CD4-positive, alpha-beta T cell treated with Interleukin-6 for 4 hours (primary cell): Measurements from ENCODE around the gene RANBP1.
A peak's percentile ranks its signal among the peaks of the same experiment; 100 is the strongest.
"Not testable (repeated sequence)": the region's sequence is repeated elsewhere in the genome, so short reads cannot be mapped to it uniquely, and the experiment has no call there.

ENCODE experiments used
- DNase-seq: peaks from one replicate; pipeline ENCODE4 v3.0.0-alpha.2; 2020; ENCODE audit warnings: mixed read lengths

The RANBP1 gene

DNA sequence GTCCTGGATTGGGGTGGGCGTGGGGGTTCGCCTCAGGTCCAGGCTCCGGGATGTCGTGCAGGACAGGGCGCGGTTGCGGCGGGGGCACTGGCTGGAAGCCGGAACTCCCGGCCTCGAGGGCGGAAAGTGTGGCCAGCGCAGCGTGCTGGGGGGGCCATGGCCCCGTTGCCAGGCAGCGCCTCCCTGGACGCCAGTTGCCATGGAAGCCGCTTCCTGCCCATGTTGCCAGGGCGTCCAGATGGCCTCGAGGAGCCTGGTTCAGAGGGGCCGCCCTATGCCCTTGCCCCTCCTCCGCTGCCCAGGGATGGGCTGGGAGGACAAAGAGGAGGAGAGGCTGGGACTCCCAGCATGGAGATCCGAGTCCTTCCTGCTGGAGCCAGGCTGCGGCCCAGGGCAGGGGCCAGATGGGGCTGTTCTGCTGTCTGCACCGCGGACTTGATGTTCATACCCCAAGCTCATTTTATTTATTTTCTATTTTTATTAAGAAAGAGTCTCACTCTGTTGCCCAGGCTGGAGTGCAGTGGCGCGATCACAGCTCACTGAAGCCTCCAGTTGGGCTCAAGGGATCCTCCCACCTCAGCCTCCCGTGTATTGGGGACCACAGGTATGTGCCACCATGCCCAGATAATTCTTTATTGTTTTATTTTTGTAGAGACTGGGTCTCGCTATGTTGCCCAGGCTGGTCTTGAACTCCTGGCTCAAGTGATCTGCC, 39.6 kb downstream of the RANBP1 start:
- DNase-seq: no peak

DNA sequence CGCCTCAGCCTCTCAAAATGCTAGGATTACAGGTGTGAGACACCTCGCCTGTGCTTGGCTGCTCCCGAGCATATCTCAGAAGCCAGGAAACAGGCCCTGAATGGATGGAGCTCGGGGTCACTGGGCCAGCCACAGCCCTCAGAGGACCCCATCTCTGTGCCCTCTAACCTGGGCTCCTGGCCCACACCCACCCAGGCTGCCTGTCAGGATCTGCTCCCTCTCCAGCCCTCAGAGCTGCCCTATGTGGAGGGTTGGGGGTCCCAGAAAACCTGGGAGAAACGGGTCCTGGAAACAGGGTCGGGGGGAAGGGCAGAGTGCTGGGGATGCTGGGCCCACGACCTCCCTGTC, 40.1 kb downstream of the RANBP1 start:
- no peak for DNase-seq

DNA sequence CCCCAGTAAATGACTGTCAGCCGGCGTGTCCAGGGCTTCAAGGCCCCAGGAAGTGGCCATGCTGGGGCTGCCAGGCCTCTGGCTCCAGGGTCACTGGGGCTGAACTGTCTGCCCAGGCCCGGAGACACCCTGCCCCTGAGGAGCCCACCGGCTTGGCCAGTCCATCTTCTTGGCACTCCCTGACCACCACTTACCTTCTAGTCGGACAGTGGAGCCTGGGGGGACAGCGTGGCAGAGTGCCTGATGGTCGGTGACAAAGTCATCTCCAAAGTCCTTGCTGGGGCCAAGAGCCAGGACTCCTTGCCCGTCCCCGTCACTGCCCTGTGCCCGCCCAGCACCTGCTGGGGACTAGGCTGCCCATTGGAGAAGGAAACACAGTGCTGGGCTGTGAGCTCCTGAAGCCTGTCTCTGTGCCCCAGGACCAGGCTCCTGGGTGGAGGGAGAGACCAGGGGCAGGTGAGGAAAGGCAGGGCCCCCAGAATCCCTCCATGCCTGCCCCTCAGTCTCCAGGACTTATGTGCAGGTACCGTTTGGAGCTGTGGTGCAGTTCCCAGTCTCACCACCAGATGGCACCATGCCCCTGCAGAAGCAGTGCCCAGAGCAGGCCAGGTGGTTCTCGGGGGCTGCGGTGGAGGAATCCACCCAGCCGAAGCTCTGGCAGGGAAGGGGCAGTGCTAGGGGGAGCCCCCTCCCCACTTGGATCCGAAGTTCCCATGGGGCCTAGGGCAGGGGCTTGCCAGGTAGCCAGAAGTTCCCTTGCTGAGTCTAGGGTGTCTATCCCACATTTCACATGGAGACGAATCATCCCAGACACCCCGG, 40.9 kb downstream of the RANBP1 start:
- peak; percentile 89 for DNase-seq

DNA sequence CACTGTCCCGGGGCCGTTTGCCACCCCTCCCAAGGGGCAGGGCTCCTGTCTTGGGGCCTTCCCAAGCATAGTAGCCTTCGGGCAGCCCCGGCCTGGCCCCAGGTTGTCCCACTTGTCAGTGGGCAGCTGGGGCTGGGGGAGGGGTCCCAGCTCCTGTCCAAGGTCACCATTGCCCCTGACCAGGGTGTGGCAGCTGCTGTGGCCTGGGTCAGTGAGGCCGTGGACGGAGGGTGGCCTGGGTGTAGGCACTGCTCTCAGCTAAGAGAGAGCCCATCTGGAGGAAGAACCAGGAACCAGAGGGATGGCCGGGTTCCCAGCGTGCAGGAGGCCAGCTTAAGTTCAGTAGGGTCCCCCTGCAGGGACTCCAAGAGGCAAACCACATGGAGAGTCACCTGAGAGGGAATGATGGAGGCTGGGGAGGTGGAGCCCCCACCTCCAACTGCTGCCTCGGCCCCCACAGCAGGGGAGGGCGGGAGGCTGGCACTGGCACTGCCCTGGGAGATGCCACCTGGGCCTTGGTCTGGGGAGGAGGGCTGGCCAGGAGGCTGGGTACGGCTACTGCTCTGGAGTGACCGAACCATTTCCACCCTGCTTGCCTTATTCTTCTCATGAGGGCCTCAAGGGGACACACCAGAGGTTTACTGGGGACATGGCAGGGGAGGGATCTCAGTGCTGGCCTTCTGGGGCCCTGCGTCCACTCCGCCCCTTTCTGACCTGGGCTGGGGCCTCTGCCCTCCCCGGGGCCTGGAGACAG, 41.7 kb downstream of the RANBP1 start:
- no peak for DNase-seq

DNA sequence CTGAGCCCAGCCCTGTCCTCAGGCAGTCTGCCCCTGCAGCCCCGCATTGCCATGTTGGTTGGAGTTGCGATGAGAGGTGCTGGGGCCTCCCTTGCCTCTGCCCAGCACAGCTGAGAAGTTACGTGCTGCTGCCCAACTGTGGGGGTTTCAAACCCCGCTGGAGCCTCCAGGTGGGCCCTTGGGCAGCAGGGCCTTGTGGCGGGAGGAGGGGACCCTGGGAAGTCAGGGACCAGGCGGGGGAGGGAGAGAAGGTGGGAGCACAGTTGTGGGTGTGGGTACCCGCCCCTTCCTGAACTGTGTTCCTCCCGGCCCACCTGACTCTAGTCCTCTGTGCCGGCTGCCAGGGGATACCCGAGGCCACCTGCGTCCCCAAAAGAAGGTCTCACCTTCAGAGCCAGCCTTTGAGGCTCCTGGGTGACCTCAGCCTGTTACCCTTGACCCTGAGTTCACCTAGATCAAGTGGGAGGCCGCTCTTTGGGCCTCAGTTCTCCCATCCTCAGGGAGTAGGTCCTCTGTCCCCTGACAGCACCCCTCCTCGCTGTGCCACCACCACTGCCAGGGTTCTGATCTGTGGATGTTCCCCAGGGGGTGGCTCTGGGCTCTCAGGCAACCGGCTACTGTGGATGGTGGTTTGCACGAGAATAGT, 42.6 kb downstream of the RANBP1 start:
- DNase-seq: no peak

DNA sequence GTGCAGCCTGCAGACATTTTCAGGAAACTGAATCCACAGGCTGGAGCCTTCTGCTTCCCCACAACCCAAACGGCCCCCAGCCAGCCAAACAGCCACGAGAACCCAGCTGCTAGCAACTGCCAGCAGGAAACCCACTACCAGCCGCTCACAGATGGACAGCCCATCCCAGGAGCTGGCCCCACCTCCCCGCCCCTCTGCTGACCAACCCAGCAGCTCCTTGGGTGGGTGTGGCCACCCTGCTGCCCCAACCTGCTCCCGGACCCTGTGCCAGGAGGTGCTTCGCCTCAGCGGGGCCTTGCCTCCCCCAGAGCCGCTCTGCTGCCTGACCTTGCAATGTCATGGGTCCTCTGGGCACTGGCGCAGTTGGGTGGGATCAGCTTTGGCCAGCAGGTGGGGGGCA, 43.2 kb downstream of the RANBP1 start:
- DNase-seq: no peak

DNA sequence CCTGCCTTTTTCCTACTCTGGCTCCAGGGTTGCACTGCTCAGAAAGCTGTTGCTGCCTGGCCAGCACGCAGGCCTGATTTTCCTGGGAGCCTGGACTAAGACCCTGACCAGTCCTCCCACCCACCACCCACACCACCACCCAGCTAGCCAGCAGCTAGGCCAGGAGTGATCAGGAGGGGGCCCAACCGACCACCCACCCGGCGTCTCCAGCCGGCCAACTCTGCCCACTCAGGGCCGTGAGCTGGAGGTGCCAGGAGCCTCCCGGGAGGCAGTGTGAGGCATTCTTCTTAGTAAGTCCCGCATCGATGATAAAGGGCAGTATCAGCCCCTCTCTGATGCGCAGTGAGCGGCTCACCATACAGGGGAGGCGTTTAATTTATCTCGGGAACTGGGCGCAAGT, 43.6 kb downstream of the RANBP1 start:
- DNase-seq: not testable (repeated sequence)

DNA sequence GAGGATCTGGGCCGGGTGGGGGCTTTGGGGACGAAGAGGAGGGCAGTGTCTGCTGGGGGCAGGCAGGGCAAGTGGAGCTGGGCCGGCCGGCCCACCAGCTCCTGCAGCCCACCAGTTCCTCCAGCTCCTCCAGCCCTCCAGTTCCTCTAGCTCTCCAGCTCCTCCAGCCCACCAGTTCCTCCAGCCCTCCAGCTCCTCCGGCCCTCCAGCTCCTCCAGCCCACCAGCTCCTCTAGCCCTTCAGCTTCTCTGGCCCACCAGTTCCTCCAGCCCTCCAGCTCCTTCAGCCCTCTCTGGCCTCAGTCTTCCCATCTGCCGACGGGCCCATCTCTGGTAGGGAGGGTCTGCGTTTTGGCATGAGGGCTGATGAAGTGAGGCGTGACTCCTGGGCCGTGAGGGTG, 44.1 kb downstream of the RANBP1 start:
- no peak for DNase-seq

DNA sequence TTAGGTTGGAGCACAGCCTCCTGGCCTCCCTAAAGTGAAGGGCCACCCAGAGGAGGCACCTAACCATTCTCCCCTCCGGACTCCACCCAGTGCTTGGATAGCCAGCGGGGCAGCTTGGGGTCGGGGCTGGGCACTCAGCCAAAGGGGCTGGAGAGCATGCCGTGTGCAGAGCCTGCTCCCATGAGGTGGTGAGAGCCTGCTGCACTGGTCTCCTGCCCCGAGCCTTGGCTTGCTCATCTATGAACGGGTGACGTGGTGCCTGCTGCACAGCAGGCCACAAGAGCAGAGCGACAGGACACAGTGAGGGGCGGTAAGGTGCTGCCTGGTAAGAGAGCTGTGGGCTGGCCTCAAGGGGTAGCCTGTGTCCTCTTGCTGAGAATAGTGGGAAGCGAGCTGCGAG, 49.0 kb downstream of the RANBP1 start:
- DNase-seq: no peak

DNA sequence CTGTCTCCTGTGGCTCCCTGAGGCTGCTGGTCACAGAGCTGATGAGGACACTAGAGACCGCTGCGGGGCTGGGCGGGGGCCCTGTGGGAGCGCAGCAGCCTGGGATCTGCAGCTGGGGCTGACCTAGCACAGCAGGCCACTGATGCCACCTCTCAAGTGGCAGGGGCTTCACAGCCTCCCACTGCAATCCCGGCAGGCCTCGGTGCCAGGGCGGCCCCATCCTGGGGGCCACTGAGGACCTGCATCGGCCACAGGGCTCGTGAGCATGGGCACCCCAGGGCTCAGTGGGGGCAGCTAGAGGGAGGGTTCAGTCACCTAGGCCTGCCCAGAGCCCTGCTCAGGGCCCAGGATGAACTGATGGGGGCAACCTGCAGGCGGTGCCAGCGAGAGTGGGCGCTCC, 49.5 kb downstream of the RANBP1 start:
- DNase-seq: no peak

DNA sequence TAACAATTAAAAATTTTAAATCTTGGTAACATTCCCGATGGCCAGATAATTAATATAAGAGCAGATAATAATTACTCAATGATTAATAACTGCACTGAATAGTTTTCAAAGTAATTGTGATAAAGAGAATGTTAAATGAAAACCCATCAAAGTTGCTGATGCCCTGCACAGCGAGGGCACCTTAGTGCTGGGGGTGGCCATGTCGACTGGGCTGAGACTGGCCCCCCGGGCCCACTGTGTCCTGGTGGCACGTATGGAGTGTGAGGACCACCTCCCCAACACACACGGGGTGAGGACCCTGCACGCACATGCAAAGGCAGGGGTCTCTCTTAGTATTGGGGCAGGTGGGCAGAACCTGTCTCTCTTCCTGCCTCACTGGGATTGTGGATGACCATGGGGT, 50.0 kb downstream of the RANBP1 start:
- DNase-seq: no peak

DNA sequence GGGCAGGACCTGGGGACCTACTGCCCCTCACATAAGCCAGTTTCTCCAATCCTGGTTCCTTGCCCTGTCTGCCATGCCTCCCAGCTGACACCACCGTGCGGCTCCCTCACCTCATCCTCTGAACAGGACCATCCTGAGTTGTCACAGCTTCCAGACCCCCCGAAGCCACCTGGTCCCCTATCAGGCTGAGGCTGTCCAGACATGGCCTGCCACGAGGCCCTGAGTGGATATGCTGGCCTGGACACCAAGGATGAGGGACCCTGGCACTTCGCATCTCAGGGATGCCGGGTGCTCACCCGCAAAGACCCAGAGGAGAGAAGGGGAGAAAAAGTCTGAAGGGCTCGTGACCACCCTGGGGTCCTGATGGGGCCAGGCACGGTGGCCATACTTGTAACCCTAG, 50.8 kb downstream of the RANBP1 start:
- no peak for DNase-seq

DNA sequence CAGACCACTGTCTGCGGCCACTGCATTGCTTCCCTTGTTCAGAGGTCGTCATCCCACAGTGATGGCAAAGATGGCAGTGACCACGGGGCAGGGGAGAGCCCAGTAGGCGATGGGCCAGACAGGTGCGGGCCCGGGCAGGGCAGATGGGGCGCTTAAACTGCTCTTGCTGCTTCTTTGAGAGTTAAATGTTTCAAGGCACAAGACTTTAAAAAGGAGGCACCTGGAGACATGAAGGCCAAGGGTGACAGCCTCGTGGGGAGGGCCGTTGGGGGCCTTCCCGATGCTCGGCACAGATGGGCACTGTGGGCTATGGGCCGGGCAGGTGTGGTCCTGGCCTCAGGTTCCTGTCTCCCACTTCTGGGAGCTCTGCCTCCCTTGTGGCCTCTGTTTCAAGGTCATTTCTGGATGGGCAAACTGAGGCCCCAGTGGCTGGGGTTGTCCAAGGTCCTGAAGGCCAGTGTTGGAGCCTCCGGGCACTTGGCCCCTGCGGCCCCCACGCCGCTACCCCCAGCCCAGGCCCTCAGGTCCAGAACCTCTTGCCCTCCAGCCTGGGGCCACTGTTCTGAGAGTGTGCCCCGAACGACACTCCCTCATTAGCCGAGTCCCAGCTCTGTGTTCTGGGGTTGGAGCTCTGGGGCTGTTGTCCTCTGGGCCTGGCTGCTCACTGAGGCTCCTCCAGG, 51.9 kb downstream of the RANBP1 start:
- DNase-seq: no peak

DNA sequence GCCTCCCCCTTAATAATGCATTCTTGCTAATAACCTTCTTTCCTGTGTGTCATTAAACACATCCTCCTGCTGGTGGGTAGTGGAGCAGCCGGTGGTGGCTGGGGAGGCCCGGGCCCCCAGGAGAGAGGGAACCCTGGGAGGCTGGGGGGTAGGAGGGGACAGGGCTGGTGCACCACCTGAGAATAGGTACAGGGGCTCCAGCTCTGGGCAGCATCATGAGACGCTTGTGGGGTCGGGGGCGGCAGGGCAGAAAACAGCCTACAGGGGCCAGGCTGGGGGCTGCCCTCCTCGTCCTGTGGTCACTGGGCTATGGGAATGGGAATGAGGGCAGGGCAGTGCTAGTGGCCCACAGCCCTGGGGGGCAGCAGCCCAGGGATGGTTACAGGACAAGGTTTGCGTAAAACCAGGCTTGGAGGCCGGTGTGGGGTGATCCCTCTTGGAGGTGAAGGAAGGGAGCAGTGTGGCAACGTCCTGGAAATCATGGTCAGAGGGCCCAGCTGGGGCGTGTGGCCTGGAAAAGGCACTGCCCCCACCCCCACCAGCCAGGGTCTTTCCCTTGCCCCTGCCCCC, 53.4 kb downstream of the RANBP1 start:
- no peak for DNase-seq

DNA sequence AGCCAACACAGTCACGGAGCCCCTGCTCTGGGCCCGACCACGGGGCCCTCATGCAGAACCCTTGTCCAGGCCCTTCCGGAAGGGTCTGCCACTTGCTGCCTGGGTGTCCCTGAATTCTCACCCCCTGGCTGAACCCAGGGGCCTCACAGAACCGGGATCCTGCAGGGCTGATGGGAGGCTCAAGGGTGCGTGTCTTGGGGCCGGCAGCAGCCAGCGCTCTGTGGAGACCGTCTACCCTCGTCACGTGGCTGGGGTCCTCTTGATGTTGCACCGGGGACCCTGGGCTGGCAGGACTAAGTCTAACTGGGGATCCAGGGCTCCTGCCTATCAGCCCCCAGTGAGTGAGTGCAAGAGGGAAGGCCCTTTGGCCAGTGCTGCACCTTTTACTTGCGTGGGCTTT, 54.3 kb downstream of the RANBP1 start:
- DNase-seq: no peak

DNA sequence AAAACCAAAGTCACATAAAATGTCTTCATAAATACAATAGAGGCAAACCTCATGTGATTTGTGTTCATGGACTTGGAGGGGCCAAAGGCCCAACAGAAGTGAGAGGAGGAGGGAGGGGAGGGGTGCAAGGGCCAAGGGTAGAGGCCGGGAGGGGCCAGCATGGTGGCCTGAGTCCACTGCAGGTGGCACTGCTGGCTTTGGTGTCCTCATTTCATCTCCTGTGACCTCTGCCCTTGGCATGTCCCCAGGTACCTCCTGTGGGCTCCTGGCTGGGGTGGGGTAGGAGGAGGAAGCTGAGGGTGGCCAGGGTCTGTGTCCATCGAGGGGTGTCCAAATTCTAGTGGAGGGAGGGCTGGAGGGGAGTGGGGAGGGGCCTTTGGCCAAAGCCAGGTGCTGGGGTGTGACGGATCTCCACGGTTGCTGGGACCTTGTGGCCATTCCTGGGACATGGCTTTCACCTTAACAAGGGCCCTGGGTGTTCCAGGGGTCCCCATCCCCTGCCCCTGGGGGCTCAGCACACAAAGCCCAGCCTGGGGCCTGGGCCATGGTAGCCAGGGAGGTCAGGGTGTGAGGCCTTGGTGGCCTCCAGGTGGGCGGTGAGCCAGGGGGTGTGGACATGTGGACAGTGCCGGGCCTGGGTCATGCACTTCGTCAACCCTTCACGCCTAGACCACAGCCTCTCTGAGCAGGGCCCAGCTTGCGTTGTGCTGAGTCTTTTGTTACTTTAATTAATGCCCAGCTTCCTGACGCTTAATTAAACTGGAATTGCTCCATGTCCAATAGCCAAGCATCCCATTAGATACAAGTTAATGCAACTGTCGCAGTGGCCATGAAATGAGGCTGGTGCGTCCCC, 55.6 kb downstream of the RANBP1 start:
- no peak for DNase-seq

DNA sequence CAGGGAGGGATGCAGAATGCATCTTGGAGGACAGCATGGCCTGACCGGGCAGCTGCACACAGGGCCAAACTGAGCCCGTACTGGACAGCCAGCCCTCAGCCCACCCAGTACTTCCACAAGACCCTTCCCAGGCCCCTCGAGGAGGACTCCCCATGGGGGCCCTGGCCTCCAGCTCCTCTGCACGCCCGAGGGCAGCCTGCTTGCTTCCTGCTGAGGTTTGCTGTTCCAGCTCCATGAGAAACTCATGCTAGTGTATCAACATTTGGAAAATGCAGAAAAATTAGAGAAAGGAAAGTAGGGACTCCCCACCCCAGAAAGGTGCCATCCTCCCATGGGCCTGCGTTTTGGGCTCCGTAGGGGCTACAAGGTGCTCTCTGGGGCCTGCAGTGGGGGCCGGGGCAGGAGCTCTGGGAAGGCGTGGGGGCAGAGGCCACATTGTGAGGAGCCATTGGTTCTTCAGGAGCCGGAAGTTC, 56.3 kb downstream of the RANBP1 start:
- DNase-seq: no peak

DNA sequence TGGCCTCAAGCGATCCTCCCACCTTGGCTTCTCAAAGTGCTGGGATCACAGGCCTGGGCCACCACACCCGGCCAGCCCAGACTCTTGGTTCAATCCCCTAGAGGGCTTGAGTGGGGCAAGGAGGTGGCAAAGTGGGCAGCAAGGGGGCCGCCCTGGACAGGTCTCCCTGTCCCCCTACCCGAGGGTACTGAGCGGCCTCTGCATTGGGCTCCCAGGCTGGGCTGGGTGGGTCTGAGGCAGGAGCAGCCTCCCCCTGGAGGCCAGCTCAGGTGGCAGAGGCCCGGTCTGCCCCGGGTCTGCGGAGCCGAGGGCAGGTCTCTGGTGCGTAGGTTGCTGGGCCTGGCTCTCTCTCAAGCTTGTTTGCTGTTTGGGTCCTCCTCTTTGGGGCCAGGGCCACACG, 57.3 kb downstream of the RANBP1 start:
- DNase-seq: no peak

DNA sequence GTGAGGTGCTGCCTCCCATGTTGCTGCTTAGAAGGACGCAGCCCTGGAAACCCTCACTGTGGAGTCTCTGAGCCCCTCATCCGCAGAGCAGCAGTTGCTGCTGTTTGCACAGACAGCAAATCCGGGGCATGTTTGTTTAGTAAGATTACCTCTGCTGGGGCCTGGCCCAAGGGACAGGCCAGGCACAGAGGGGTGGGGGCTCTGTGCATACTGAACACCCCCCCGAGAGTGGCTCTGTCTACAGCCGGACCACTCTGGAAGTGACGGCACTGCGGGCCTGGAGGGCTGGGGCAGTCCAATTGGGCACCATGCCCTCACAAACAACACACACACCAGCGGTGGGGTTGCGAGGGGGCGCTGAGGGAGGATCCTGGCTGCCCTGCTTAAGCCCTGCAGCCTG, 57.9 kb downstream of the RANBP1 start:
- DNase-seq: no peak

DNA sequence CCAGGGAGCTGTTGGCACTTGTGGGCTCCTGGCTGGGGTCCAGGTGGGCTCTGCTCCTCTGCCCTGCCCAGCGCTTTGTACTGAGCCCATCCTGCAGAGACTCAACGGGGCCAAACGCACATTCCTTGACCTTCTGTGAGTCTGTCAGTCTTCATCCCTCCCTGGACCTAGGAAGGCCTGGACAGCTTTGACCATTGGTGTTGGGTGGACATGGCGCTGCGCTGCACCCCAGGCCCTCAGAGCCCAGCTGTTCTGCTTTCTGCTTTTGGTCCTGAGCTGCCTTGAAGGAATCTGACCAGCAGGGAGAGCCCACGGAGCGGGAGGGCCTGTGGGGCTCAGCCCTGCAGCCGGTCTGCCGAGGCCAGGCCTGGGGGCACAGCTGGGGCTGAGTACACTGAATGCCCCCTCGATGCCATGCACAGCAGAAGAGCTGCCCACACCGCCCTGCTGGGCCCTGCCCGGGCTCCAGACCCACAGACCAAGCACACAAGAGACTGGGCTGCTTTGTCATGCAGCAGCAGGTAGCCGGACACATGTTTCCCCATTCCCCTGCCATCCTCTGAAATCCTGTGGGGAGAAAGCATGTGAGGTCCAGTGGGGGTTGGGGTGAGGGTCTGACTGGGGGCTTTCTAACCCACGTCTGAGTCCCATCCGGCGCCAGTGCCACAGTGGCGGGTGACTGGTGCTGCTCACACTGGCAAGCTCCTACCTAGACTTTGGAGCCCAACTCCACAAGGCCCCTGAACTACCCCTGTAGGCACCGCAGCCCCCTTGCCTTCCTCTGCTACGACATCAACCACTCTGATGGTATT, 59.1 kb downstream of the RANBP1 start:
- DNase-seq: no peak

DNA sequence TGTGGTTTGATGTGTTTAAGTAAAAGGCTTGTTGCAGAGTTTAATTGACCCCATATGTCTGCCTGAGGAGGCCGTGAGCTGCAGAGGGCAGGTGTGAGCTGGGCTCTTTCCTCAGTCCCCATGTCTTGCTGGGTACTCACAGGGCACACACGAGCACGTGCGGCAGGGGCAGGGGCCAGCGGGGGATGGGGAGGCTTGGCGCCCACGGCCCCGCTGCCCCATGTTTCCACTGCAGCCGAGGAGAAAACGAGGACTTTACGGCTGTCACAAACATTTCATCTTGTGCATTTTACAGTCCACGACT, 59.6 kb downstream of the RANBP1 start:
- DNase-seq: no peak
